Fibroblast of lung (primary cell): Measurements from ENCODE around the gene EEFSEC. TPM values are rescaled to one million over a fixed set of nuclear protein-coding genes. Genes with fewer than 3 reads are reported as not detected.

Experiments
- DNase-seq, 2 donors: peaks; one replicate each; pipeline versions ENCODE4 v3.0.0 to v3.0.0-alpha.2; 2010; ENCODE audit warnings: low read depth in 2 of 2
- H2AFZ ChIP-seq: 2 replicates; pipeline ENCODE4 v1.5.1; 2012; ENCODE audit warnings: low read length, control low read depth, inconsistent platforms
- H3K27ac ChIP-seq: 2 replicates; pipeline ENCODE4 v1.5.1; 2011; ENCODE audit warnings: low read length, control low read depth; ENCODE audit not compliant: insufficient read depth
- H3K27me3 ChIP-seq: 2 replicates; pipeline ENCODE4 v1.5.1; 2011; ENCODE audit warnings: mild to moderate bottlenecking, low read length; ENCODE audit not compliant: control insufficient read depth, insufficient read depth
- H3K36me3 ChIP-seq: 2 replicates; pipeline ENCODE4 v1.5.1; 2011; ENCODE audit warnings: low read length; ENCODE audit not compliant: control insufficient read depth, insufficient read depth
- H3K4me1 ChIP-seq: 2 replicates; pipeline ENCODE4 v1.5.1; 2011; ENCODE audit warnings: low read length; ENCODE audit not compliant: control insufficient read depth, insufficient read depth; ENCODE audit errors: extremely low read depth
- H3K4me2 ChIP-seq: 2 replicates; pipeline ENCODE4 v1.5.1; 2011; ENCODE audit warnings: low read length, control low read depth; ENCODE audit not compliant: insufficient read depth; ENCODE audit errors: extremely low read depth
- H3K4me3 ChIP-seq, 4 experiments: fragments of 200-600 bp in 1 of 4; sonication (generic) in 1 of 4; replicated peaks in 1 of 4; 2 replicates each; pipeline ENCODE4 v1.5.1; 2011 to 2016; ENCODE audit warnings: low read length in 4 of 4, low read depth in 3 of 4, mild to moderate bottlenecking in 3 of 4, control low read depth in 2 of 4, inconsistent platforms in 1 of 4, mixed read lengths in 1 of 4; ENCODE audit not compliant: insufficient read depth in 1 of 4; ENCODE audit errors: control extremely low read depth in 1 of 4
- H3K79me2 ChIP-seq: 2 replicates; pipeline ENCODE4 v1.5.1; 2012; ENCODE audit warnings: mild to moderate bottlenecking, low read length, inconsistent platforms; ENCODE audit not compliant: control insufficient read depth, insufficient read depth
- H3K9ac ChIP-seq: 2 replicates; pipeline ENCODE4 v1.5.1; 2011; ENCODE audit warnings: mild to moderate bottlenecking, low read length, control low read depth; ENCODE audit not compliant: insufficient read depth
- H3K9me3 ChIP-seq: 2 replicates; pipeline ENCODE4 v1.5.1; 2012; ENCODE audit warnings: low read depth, low read length; ENCODE audit not compliant: control insufficient read depth, insufficient read depth
- H4K20me1 ChIP-seq: 2 replicates; pipeline ENCODE4 v1.5.1; 2011; ENCODE audit warnings: low read length; ENCODE audit not compliant: control insufficient read depth, insufficient read depth; ENCODE audit errors: extremely low read depth
- EZH2 ChIP-seq: IDR thresholded peaks from 2 replicates; pipeline ENCODE4 v1.5.1; 2012; ENCODE audit warnings: low read length, control low read depth, mild to moderate bottlenecking; ENCODE audit errors: missing control alignments
- polyA plus RNA-seq, 2 donors: library from polyadenylated mRNA; depleted of rRNA in 1 of 2; stranded (reverse) in 1 of 2; unstranded in 1 of 2; fragments of >200 nt; gene quantifications; 2 replicates each; pipeline ENCODE4 v1.2.1, GENCODE V29; 2011 to 2012; ENCODE audit warnings: missing spikeins in 1 of 2
- total RNA-seq: library from RNA; depleted of rRNA; stranded (reverse); fragments of >200 nt; gene quantifications from 2 replicates; pipeline ENCODE4 v1.2.1, GENCODE V29; 2014
- TF ChIP-seq, protein P1 (sequence below), 2 donors: IDR thresholded peaks in 1 of 2; conservative IDR thresholded peaks in 1 of 2; 1 replicate in 1 of 2; 2 replicates in 1 of 2; pipeline ENCODE4 v1.5.1; 2011 to 2012; ENCODE audit warnings: low read length in 2 of 2, control low read depth in 1 of 2, inconsistent platforms in 1 of 2, low read depth in 1 of 2, mild to moderate bottlenecking in 1 of 2

EEFSEC gene
- total and polyA plus RNA-seq, 2 donors (not counting 1 experiment from before 2014, with no cell fraction given) = 2.6 to 5.0 TPM

DNA sequence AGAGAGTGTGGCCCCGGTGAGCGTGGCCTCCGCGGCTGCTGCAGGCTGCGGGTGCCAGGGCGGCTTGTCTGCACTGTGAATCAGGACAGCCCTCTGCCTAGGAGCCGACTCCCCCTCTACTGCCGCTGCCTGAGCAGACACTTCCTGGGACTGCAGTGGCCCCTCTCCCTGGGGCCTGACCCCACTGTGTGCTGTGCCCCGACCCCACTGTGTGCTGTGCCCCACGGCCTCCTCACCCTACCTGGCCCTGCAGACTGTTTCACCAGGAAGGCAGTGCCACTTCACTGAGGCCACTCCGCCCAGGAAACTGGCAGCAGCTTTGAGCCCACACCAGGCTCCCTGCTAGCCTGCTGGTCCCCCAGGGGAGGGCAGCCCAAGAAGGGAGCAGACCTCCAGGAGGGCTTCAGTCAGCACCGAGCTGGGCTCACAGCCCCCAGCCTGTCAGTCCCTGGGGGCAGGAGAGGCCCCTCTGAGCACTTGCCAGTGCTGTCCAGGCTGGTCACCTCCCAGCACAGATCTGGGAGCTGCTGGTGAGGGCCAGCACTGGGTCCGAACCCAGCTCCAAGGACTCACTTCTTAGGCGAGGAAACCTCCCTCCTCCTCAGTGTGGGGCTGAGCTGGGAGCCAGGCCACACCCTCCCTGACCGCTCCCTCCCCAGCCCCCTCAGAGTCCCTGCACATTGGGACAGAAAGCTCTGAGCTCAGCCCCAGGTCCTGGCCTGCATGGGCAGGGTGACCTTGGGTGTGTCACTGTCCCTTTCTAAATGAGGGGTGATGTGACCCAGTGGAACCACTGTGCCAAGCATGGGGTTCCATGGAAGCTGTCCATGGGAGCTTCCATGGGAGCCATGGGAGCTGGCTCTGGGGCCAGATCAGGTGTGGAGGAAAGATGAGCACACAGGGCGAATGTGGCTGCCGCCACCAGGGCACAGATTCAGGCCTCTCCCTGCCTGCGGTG is 256.6 kb downstream of the EEFSEC start:
- H3K27me3 ChIP-seq = no peaks in the 10 kb centered on the region
- H3K27ac ChIP-seq = no peak overlapping the region
- H3K4me1 ChIP-seq = no peaks in the 10 kb centered on the region
- no peaks in the 10 kb centered on the region for H3K36me3 ChIP-seq
- H3K4me2 ChIP-seq = no peak overlapping the region
- H3K4me3 ChIP-seq = no peak overlapping the region
- H4K20me1 ChIP-seq = no peaks in the 10 kb centered on the region
- H3K79me2 ChIP-seq = no peaks in the 10 kb centered on the region
- TF ChIP-seq, protein P1, sequence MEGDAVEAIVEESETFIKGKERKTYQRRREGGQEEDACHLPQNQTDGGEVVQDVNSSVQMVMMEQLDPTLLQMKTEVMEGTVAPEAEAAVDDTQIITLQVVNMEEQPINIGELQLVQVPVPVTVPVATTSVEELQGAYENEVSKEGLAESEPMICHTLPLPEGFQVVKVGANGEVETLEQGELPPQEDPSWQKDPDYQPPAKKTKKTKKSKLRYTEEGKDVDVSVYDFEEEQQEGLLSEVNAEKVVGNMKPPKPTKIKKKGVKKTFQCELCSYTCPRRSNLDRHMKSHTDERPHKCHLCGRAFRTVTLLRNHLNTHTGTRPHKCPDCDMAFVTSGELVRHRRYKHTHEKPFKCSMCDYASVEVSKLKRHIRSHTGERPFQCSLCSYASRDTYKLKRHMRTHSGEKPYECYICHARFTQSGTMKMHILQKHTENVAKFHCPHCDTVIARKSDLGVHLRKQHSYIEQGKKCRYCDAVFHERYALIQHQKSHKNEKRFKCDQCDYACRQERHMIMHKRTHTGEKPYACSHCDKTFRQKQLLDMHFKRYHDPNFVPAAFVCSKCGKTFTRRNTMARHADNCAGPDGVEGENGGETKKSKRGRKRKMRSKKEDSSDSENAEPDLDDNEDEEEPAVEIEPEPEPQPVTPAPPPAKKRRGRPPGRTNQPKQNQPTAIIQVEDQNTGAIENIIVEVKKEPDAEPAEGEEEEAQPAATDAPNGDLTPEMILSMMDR (conservative IDR thresholded peaks at IDR 0.05 in 1 of 2, IDR thresholded peaks at IDR 0.05 in 1 of 2; ENCODE audit: low read depth in 1 of 2, low read length in 2 of 2) = no peak
- no peak for TF ChIP-seq EZH2
- H3K9me3 ChIP-seq = no peaks in the 10 kb centered on the region
- H3K9ac ChIP-seq = no peak overlapping the region
- no peak for DNase-seq
- no peak overlapping the region for H2AFZ ChIP-seq

- H3K4me1 ChIP-seq = no peaks in the 10 kb centered on the region
- TF ChIP-seq EZH2 = no peak
- TF ChIP-seq, protein P1 (conservative IDR thresholded peaks at IDR 0.05 in 1 of 2, IDR thresholded peaks at IDR 0.05 in 1 of 2; ENCODE audit: low read depth in 1 of 2, low read length in 2 of 2) = no peak
Measured at GRCh38 chr3:128410669-128411573, 257.6 kb downstream of the EEFSEC start.

GRCh38 chr3:128411574-128412064 is 258.3 kb downstream of the EEFSEC start:
- TF ChIP-seq EZH2 = no peak
- TF ChIP-seq, protein P1 (conservative IDR thresholded peaks at IDR 0.05 in 1 of 2, IDR thresholded peaks at IDR 0.05 in 1 of 2; ENCODE audit: low read depth in 1 of 2, low read length in 2 of 2) = no peak
- H3K4me2 ChIP-seq = no peak overlapping the region
- H3K4me3 ChIP-seq = no peak overlapping the region
- no peaks in the 10 kb centered on the region for H3K79me2 ChIP-seq
- no peak overlapping the region for H2AFZ ChIP-seq
- DNase-seq = no peak
- no peaks in the 10 kb centered on the region for H3K36me3 ChIP-seq
- no peak overlapping the region for H3K9ac ChIP-seq
- H3K27me3 ChIP-seq = no peaks in the 10 kb centered on the region
- no peaks in the 10 kb centered on the region for H3K4me1 ChIP-seq
- no peaks in the 10 kb centered on the region for H3K9me3 ChIP-seq
- no peak overlapping the region for H3K27ac ChIP-seq
- no peaks in the 10 kb centered on the region for H4K20me1 ChIP-seq

More at GRCh38 chr3:128410669-128411573, 257.6 kb downstream of the EEFSEC start:
- H3K27ac ChIP-seq = no peak overlapping the region
- H3K4me2 ChIP-seq = no peak overlapping the region
- no peak overlapping the region for H3K9ac ChIP-seq
- no peaks in the 10 kb centered on the region for H3K36me3 ChIP-seq
- H3K79me2 ChIP-seq = no peaks in the 10 kb centered on the region
- H2AFZ ChIP-seq = no peak overlapping the region
- DNase-seq = no peak
- H4K20me1 ChIP-seq = no peaks in the 10 kb centered on the region
- no peak overlapping the region for H3K4me3 ChIP-seq
- no peaks in the 10 kb centered on the region for H3K9me3 ChIP-seq
- no peaks in the 10 kb centered on the region for H3K27me3 ChIP-seq
